Measurements from ENCODE around the gene BTBD16. TPM values are rescaled to one million over a fixed set of nuclear protein-coding genes. Genes with fewer than 3 reads are reported as not detected.

Gene BTBD16
- total and polyA plus RNA-seq, 2 of the 13 experiments (the other 11 are each of a cell fraction or from before 2014, with no cell fraction given) = 5.0 to 11.9 TPM

GRCh38 chr10:122308417-122309141, 37.5 kb downstream of the BTBD16 start (continued):
- TF ChIP-seq RERE (CRISPR knock-in tag; IDR thresholded peaks at IDR 0.05; ENCODE audit: low read depth) (no peak), SP2 (CRISPR knock-in tag; IDR thresholded peaks at IDR 0.05) (no peak), CREB3 (CRISPR knock-in tag; IDR thresholded peaks at IDR 0.05) (no peak), PITX1 (CRISPR knock-in tag; IDR thresholded peaks at IDR 0.05) (0 out of 2 replicates have a peak, but pooled peaks have one; percentile 15), ZEB1 (IDR thresholded peaks at IDR 0.05; ENCODE audit: insufficient replicate concordance, low read depth) (no peak), SATB2 (CRISPR knock-in tag; IDR thresholded peaks at IDR 0.05) (no peak), DZIP1 (CRISPR knock-in tag; IDR thresholded peaks at IDR 0.05) (no peak), ZNF101 (CRISPR knock-in tag; IDR thresholded peaks at IDR 0.05; ENCODE audit: borderline replicate concordance, low read depth) (no peak), ZNF138 (CRISPR knock-in tag; IDR thresholded peaks at IDR 0.05; ENCODE audit: low read depth) (no peak), HNF4A (CRISPR knock-in tag; IDR thresholded peaks at IDR 0.05) (peak; percentile 43), GZF1 (CRISPR knock-in tag; IDR thresholded peaks at IDR 0.05) (no peak), YY1 (IDR thresholded peaks at IDR 0.05; ENCODE audit: insufficient read depth, insufficient replicate concordance, low read depth, low read length) (no peak), ARNTL (CRISPR knock-in tag; IDR thresholded peaks at IDR 0.05) (no peak), CENPBD1 (CRISPR knock-in tag; IDR thresholded peaks at IDR 0.05; ENCODE audit: borderline replicate concordance, low read depth) (no peak), NFATC3 (CRISPR knock-in tag; IDR thresholded peaks at IDR 0.05) (no peak)
- TF ChIP-seq, protein P1, sequence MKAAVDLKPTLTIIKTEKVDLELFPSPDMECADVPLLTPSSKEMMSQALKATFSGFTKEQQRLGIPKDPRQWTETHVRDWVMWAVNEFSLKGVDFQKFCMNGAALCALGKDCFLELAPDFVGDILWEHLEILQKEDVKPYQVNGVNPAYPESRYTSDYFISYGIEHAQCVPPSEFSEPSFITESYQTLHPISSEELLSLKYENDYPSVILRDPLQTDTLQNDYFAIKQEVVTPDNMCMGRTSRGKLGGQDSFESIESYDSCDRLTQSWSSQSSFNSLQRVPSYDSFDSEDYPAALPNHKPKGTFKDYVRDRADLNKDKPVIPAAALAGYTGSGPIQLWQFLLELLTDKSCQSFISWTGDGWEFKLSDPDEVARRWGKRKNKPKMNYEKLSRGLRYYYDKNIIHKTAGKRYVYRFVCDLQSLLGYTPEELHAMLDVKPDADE (CRISPR knock-in tag; IDR thresholded peaks at IDR 0.05) = no peak

Data from HepG2 (cell line).